B cell (primary cell): ENCODE data around the gene KCTD5. TPM values are rescaled to one million over a fixed set of nuclear protein-coding genes. Genes with fewer than 3 reads are reported as not detected.

Source experiments
- ATAC-seq: fragments of 200-7000 bp; cut with Tn5 transposase; one replicate; pipeline ENCODE4 v1.10.0; 2021; ENCODE audit warnings: low read depth, mild to moderate bottlenecking, moderate number of reproducible peaks, moderate library complexity
- CTCF ChIA-PET: fragments of 350-600 bp; sonication (Branson Sonifier 250); formaldehyde crosslinking; loops from one replicate; lab custom pipeline; 2021; ENCODE audit warnings: antibody characterized with exemption, inconsistent platforms; lab: Charles Lee
- POLR2A ChIA-PET: fragments of 350-600 bp; sonication (Branson Sonifier 250); formaldehyde crosslinking; loops from one replicate; lab custom pipeline; 2021; ENCODE audit warnings: antibody characterized with exemption; lab: Charles Lee
- DNase-seq: peaks from one replicate; pipeline ENCODE4 v3.0.0; 2013
- H2AFZ ChIP-seq: 2 replicates; pipeline ENCODE4 v1.6.1; 2012; ENCODE audit warnings: mild to moderate bottlenecking, low read depth, low read length; ENCODE audit not compliant: insufficient read depth, poor library complexity, severe bottlenecking
- H3K27ac ChIP-seq, 2 donors: 1 replicate in 1 of 2; 2 replicates in 1 of 2; pipeline ENCODE4 v1.5.1; 2012 to 2013; ENCODE audit warnings: low read length in 2 of 2, mild to moderate bottlenecking in 2 of 2, moderate library complexity in 1 of 2
- H3K27me3 ChIP-seq, 4 experiments: fragments of 200-600 bp in 1 of 4; sonication (generic) in 1 of 4; replicated peaks in 1 of 4; 1 replicate in 2 of 4; 2 replicates in 2 of 4; pipeline versions ENCODE4 v1.6.1 to v1.7.0; 2013 to 2016; ENCODE audit warnings: low read length in 3 of 4, mild to moderate bottlenecking in 2 of 4, mixed read lengths in 1 of 4, moderate library complexity in 1 of 4; ENCODE audit not compliant: insufficient read depth in 4 of 4, control insufficient read depth in 3 of 4; ENCODE audit errors: control extremely low read depth in 1 of 4
- H3K36me3 ChIP-seq, 2 experiments: replicated peaks in 1 of 2; 1 replicate in 1 of 2; 2 replicates in 1 of 2; pipeline versions ENCODE4 v1.6.1 to v1.7.1; 2013; ENCODE audit warnings: low read length in 1 of 2; ENCODE audit not compliant: insufficient read depth in 2 of 2, control insufficient read depth in 1 of 2; ENCODE audit errors: control extremely low read depth in 1 of 2, extremely low read depth in 1 of 2
- H3K4me1 ChIP-seq, 2 donors: fragments of 200-600 bp in 1 of 2; sonication (generic) in 1 of 2; 1 replicate in 1 of 2; 2 replicates in 1 of 2; pipeline versions ENCODE4 v1.5.1 to v1.6.1; 2013 to 2017; ENCODE audit warnings: low read length in 2 of 2; ENCODE audit not compliant: control insufficient read depth in 2 of 2, insufficient read depth in 2 of 2
- H3K4me2 ChIP-seq: replicated peaks from 2 replicates; pipeline ENCODE3; 2012; ENCODE audit warnings: mild to moderate bottlenecking, low read depth, low read length; ENCODE audit not compliant: poor library complexity, severe bottlenecking
- H3K4me3 ChIP-seq, 5 experiments: fragments of 200-600 bp in 1 of 5; sonication (generic) in 1 of 5; 1 replicate in 3 of 5; 2 replicates in 2 of 5; pipeline versions ENCODE4 v1.5.1 to v1.7.0; 2011 to 2016; ENCODE audit warnings: low read length in 4 of 5, mild to moderate bottlenecking in 4 of 5, low read depth in 2 of 5, control low read depth in 1 of 5, moderate library complexity in 1 of 5; ENCODE audit not compliant: insufficient read depth in 1 of 5; ENCODE audit errors: control extremely low read depth in 1 of 5, extremely low read depth in 1 of 5
- H3K79me2 ChIP-seq: fragments of 200-600 bp; sonication (generic); one replicate; pipeline ENCODE4 v1.6.0; 2016; ENCODE audit warnings: low read length; ENCODE audit not compliant: control insufficient read depth, insufficient read depth
- H3K9ac ChIP-seq: fragments of 200-600 bp; sonication (generic); 2 replicates; pipeline ENCODE4 v1.6.1; 2017; ENCODE audit warnings: mild to moderate bottlenecking, low read length, moderate library complexity
- H3K9me3 ChIP-seq, 3 donors: one replicate each; pipeline versions ENCODE4 v1.6.1 to v1.7.1; 2013; ENCODE audit warnings: low read length in 2 of 3; ENCODE audit not compliant: control insufficient read depth in 2 of 3, insufficient read depth in 1 of 3; ENCODE audit errors: control extremely low read depth in 1 of 3
- H4K20me1 ChIP-seq: 2 replicates; pipeline ENCODE4 v1.6.0; 2012; ENCODE audit warnings: mild to moderate bottlenecking, low read length; ENCODE audit not compliant: insufficient read depth, control insufficient read depth, poor library complexity, severe bottlenecking
- H3K27ac Mint-ChIP-seq: one replicate; pipeline ENCODE4 v1.8.0; 2021; ENCODE audit warnings: mixed read lengths
- H3K27me3 Mint-ChIP-seq: one replicate; pipeline ENCODE4 v1.8.0; 2021; ENCODE audit warnings: mixed read lengths
- H3K4me1 Mint-ChIP-seq: one replicate; pipeline ENCODE4 v1.8.0; 2021; ENCODE audit warnings: mixed read lengths
- H3K4me3 Mint-ChIP-seq: one replicate; pipeline ENCODE4 v1.8.0; 2021; ENCODE audit warnings: mixed read lengths
- H3K9me3 Mint-ChIP-seq: one replicate; pipeline ENCODE4 v1.8.0; 2022; ENCODE audit warnings: mixed read lengths; ENCODE audit not compliant: insufficient read depth
- CTCF ChIP-seq: fragments of 200-600 bp; IDR thresholded peaks from one replicate; pipeline ENCODE4 v1.8.0; 2022; ENCODE audit warnings: antibody characterized with exemption, mild to moderate bottlenecking
- EZH2 ChIP-seq: IDR thresholded peaks from 2 replicates; pipeline ENCODE4 v1.6.1; 2012; ENCODE audit warnings: borderline replicate concordance, low read depth, mild to moderate bottlenecking, moderate library complexity, low read length; ENCODE audit not compliant: insufficient read depth, poor library complexity, severe bottlenecking
- WGBS: methylation state at CpG from one replicate; pipeline ENCODE4 v1.1.5; 2013; ENCODE audit warnings: missing lambda C conversion rate; ENCODE audit not compliant: insufficient coverage; 5-methylcytosine and 5-hydroxymethylcytosine counted together
- intact Hi-C: fragments of 100-400 bp; cut with micrococcal nuclease; formaldehyde crosslinking; loops from one replicate; pipeline ENCODE4 v1.10.0; 2022
- polyA plus RNA-seq: library from polyadenylated mRNA; depleted of rRNA; stranded (reverse); fragments of >200 nt; gene quantifications from 2 replicates; pipeline ENCODE4 v1.2.3, GENCODE V29; 2012
- total RNA-seq, 2 donors: library from RNA; stranded (reverse); fragments of 120-200 nt in 1 of 2; gene quantifications; 1 replicate in 1 of 2; 2 replicates in 1 of 2; pipeline versions ENCODE4 v1.2.3 to v1.2.4, GENCODE V29; 2013 to 2022

The KCTD5 gene
- total and polyA plus RNA-seq, 2 donors (not counting 1 experiment from before 2014, with no cell fraction given): 17.2 to 37.3 TPM

GRCh38 chr16:2753733-2754020, 71.4 kb downstream of the KCTD5 start:
- H3K9ac ChIP-seq: peak overlapping the region; percentile 92
- H4K20me1 ChIP-seq: peaks cover 59% of the 10 kb centered on the region
- peaks cover 53% of the 10 kb centered on the region for H3K4me1 Mint-ChIP-seq
- peak overlapping the region; percentile 68 to 97 (median 78) for H3K4me3 ChIP-seq
- peak overlapping the region; percentile 92 for H3K27ac Mint-ChIP-seq
- TF ChIP-seq EZH2 (no peak), CTCF (no peak)
- H3K27ac ChIP-seq: peak overlapping the region; percentile 95 to 98
- peaks cover 0 to 10% (median 3%) of the 10 kb centered on the region in 3 donors for H3K9me3 ChIP-seq
- WGBS: 4% methylated on average over 4 of the region's 7 CpGs
- no peaks in the 10 kb centered on the region for H3K27me3 Mint-ChIP-seq
- H3K36me3 ChIP-seq: peaks cover 3 to 22% of the 10 kb centered on the region in 2 experiments
- POLR2A ChIA-PET: interaction anchor here (3.5 kb wide), 1 partner anchor 23 kb away, joined by 31 read pairs; the partner anchor contains the start of gene ELOB
- H3K9me3 Mint-ChIP-seq: peaks cover 2% of the 10 kb centered on the region
- H3K4me1 ChIP-seq: peaks cover 36 to 45% of the 10 kb centered on the region in 2 donors
- intact Hi-C loops: loop anchor here (2.0 to 5.0 kb wide), 2 partner anchors 129 to 269 kb away; partner anchors contain the start of genes FLYWCH2, HCFC1R1, THOC6 and TNFRSF12A
- H3K4me2 ChIP-seq: peak overlapping the region; percentile 97
- no peak for DNase-seq
- CTCF ChIA-PET: no interaction called here
- peaks cover 76% of the 10 kb centered on the region for H3K79me2 ChIP-seq
- no peaks in the 10 kb centered on the region for H3K27me3 ChIP-seq
- ATAC-seq: no peak
- no peak overlapping the region for H2AFZ ChIP-seq
- peak overlapping the region; percentile 84 for H3K4me3 Mint-ChIP-seq

GRCh38 chr16:2755158-2755557, 72.8 kb downstream of the KCTD5 start:
- Mint-ChIP-seq H3K4me3 (peak overlapping the region; percentile 84), H3K27me3 (no peaks in the 10 kb centered on the region), H3K27ac (no peak overlapping the region), H3K9me3 (peaks cover 2% of the 10 kb centered on the region), H3K4me1 (peaks cover 54% of the 10 kb centered on the region)
- Histone ChIP-seq H4K20me1 (peaks cover 74% of the 10 kb centered on the region), H3K4me3 (peak overlapping the region in 1 of 5 experiments; percentile 21), H3K9ac (peak overlapping the region; percentile 92), H2AFZ (no peak overlapping the region), H3K9me3 (peaks cover 0 to 10% (median 3%) of the 10 kb centered on the region in 3 donors), H3K79me2 (peaks cover 75% of the 10 kb centered on the region), H3K27ac (peak overlapping the region in 1 of 2 donors; percentile 98), H3K4me1 (peaks cover 36 to 45% of the 10 kb centered on the region in 2 donors), H3K27me3 (no peaks in the 10 kb centered on the region), H3K4me2 (peak overlapping the region; percentile 97), H3K36me3 (peaks cover 4 to 36% of the 10 kb centered on the region in 2 experiments)
- WGBS: 53% methylated on average over 3 of the region's 3 CpGs
- intact Hi-C loops: no loop called here
- no peak for TF ChIP-seq EZH2
- TF ChIP-seq CTCF: no peak
- ATAC-seq (no peak), DNase-seq (no peak)
- ChIA-PET POLR2A (no interaction called here), CTCF (no interaction called here)
